ENCODE measurements around the gene JPH3.

Gene JPH3

DNA sequence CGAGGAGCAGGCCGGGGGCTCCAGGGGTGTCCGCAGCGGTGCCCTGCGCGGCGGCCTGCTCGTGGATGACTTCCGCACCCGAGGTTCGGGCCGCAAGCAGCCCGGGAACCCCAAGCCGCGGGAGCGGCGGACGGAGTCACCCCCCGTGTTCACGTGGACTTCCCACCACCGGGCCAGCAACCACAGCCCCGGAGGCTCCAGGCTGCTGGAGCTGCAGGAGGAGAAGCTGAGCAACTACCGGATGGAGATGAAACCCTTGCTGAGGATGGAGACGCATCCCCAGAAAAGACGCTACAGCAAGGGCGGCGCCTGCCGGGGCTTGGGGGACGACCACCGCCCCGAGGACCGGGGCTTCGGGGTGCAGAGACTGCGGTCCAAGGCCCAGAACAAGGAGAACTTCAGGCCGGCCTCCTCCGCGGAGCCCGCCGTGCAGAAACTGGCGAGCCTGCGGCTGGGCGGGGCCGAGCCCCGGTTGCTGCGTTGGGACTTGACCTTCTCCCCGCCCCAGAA, 87.7 kb downstream of the JPH3 start:
- H3K4me3 ChIP-seq (ENCODE audit: low read depth, low read length), result no peak overlapping the region
- no peak for TF ChIP-seq CTCF (IDR thresholded peaks at IDR 0.05; ENCODE audit: borderline replicate concordance, insufficient read depth, low read depth, low read length)

- no peak overlapping the region for H3K4me3 ChIP-seq (ENCODE audit: low read depth, low read length)
- TF ChIP-seq CTCF (IDR thresholded peaks at IDR 0.05; ENCODE audit: borderline replicate concordance, insufficient read depth, low read depth, low read length), result no peak
Observed at GRCh38 chr16:87690911-87691685, 88.8 kb downstream of the JPH3 start.

GRCh38 chr16:87691686-87692079, 89.4 kb downstream of the JPH3 start:
- H3K4me3 ChIP-seq (ENCODE audit: low read depth, low read length), result no peak overlapping the region
- TF ChIP-seq CTCF (IDR thresholded peaks at IDR 0.05; ENCODE audit: borderline replicate concordance, insufficient read depth, low read depth, low read length), result no peak

DNA sequence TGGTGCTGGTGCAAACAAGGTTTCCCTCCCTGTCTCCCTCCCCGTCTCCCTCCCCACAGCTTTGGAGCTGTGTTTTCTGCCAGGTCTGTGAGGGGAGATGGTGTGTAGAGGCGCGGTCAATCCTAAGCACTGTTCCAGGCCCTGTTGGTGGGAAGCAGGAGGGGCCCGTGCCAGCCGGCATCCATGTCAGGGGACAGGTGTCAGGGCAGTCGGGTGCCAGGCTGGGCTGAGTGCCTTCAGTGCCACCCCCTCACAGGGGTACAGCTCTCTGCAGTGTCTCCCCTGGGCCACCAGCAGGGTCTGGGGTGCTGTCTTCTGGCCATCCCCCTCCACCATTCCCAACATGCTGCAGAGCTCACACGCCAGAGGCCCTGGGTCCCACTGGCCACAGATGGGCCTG, 89.9 kb downstream of the JPH3 start:
- no peak for TF ChIP-seq CTCF (IDR thresholded peaks at IDR 0.05; ENCODE audit: borderline replicate concordance, insufficient read depth, low read depth, low read length)
- H3K4me3 ChIP-seq (ENCODE audit: low read depth, low read length), result no peak overlapping the region

DNA sequence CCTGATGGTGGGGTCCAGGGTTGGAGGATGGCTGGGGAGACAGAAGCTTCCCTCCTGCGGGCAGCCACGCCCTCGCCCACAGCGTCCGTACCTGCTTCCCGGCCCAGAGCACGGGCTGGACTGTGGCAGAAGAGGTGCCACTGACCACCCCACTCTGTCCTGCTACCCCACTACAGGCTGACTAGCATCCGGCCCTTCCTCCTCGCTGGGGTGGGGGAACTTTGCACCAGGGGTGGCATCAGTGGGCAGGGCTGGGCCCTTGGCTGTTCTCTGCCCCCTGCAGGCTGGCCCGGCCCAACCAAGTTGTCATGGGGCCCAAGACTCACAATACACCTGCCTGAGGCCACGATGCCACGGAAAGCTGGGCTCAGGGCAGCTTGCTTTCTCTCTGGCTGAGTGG, 90.4 kb downstream of the JPH3 start:
- no peak overlapping the region for H3K4me3 ChIP-seq (ENCODE audit: low read depth, low read length)
- TF ChIP-seq CTCF (IDR thresholded peaks at IDR 0.05; ENCODE audit: borderline replicate concordance, insufficient read depth, low read depth, low read length), result no peak

DNA sequence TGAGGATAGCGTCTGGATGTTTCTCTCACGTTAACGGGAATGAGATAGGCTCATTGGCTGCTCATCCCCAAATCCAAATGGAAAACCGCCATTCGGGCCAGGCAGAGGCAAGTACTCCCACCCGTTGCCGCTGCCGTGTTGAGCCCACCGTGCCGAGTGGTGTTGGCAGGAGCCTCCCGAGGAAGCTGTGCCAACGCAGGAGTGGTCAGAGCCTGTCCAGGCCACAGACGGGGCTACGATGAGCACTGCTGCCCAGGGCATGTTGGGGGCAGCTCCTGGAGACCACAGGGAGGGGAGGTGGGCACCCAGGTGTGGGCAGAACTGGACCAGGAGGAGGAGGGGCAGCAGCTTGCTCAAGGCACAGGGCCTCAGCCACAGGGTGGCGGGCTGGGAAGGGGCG, 91.5 kb downstream of the JPH3 start:
- no peak for TF ChIP-seq CTCF (IDR thresholded peaks at IDR 0.05; ENCODE audit: borderline replicate concordance, insufficient read depth, low read depth, low read length)
- no peak overlapping the region for H3K4me3 ChIP-seq (ENCODE audit: low read depth, low read length)

DNA sequence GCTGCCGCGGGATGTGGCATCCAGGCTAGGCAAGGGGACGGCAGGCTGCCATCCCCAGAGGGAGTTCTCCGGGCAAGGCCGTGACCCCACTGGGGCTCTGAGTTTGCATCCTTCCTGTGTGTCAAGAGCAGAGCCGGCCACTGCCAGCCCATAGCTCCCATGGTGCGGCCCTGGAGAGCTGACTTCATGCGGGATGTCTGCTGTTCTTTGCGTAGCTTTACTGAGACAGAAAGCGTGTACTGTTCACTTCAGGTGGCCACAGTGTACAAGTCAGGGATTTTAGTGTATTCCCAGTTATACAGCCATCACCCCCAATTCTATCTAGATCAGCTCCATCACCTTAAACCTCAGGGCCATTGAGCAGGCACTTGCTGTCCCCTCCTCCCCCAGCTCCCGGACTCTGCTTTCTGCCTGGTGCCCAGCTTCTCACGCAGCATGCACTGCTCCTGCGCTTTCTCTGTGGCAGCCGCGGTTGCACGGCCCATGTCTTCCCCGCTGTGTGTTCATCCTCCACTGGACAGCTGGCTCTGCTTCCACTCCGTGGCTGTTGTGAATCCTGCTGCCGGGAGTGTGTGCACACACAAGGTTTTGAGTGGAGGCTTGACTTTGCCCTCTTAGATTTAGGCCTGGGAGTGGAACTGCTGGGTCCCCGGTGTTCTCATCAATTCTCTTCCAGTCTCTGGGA, 92.3 kb downstream of the JPH3 start:
- TF ChIP-seq CTCF (IDR thresholded peaks at IDR 0.05; ENCODE audit: borderline replicate concordance, insufficient read depth, low read depth, low read length), result no peak
- H3K4me3 ChIP-seq (ENCODE audit: low read depth, low read length), result no peak overlapping the region

Data from GM12875 (cell line).